HG02642 (cell line): ENCODE data around the gene ACAP2.

Experiments
- ATAC-seq: cut with Tn5 transposase; IDR thresholded peaks from one replicate; pipeline ENCODE4 v1.9.1; 2021; ENCODE audit warnings: mild to moderate bottlenecking; ENCODE audit not compliant: unreplicated experiment, poor library complexity

Gene ACAP2

DNA sequence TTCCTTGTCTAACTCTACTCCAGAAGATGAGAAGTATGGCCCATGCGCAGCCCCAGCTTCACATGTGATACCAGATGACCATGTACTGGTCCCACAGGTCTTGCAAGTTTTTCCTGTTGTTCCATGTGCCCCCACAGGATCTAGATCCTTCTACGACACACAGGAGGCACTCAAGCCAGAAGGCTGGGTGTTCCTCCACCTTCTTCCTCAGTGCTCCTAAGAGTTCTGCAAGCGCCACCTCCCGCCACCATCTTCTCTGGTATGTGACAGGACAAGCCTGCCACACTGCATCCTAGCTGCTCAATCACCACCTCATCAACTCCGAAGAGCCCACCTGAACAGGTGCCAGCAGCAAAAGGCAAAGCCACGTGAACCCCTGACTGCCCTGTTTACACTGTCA, 214.9 kb downstream of the ACAP2 start:
- no peak for ATAC-seq

GRCh38 chr3:195226900-195227447, 215.8 kb downstream of the ACAP2 start:
- ATAC-seq, result no peak

DNA sequence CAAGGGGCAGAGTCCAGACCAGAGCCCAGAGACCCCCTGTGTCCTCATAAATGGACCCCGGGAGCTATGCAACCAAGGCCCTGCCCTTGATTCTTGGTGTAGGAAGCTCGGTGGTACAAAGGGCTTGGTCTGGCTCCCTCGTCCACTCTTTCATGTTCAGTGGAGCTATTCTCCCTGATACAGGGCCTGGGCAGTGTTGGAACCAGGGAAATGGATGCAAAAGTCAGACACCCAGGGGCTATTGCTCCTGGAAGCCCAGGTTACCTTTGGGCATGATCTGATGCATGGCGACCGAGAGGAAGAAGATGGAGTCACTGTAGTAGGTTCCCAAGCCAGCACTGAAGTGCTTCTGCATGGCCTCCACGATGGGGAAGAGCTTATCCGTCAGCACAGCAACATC, 216.4 kb downstream of the ACAP2 start:
- ATAC-seq, result no peak

DNA sequence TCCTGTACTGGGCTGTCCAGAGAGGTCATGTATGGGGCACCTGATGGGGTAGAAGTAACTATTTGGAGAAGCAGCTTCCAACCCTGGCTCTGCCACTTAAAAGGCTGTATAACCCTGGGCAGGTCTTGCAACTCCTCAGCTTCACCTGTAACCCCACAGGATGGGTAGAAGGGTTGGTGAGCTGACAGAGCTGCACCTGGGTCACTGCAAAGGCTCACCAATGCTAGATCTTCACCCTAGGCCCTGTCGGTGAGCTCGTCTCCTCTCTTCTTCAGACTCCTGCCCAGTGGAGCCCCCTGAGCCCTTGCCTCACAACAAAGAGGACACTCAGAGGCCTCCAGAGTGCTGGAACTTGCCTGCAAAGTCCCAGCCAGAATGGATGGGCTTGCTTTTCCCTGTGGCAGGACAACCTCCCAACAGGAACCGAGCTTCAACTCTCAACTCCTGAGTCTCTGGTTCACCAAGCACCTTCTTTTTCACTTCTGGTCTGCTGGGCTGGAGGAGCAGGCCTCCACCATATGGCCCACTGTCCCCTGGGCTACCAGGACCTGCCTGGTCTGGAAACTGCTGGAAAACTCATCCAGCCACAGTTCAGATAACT, 217.7 kb downstream of the ACAP2 start:
- no peak for ATAC-seq
